ENCODE data around the gene BBX.

BBX gene

GRCh38 chr3:107596639-107597038 is 73.9 kb downstream of the BBX start:
- TF ChIP-seq TSHZ2 (CRISPR knock-in tag; IDR thresholded peaks at IDR 0.05): no peak
- no peak for TF ChIP-seq ZNF70 (CRISPR knock-in tag; IDR thresholded peaks at IDR 0.05)
- ATAC-seq: no peak

- no peak for TF ChIP-seq PPARA (CRISPR knock-in tag; IDR thresholded peaks at IDR 0.05; ENCODE audit: borderline replicate concordance)
- TF ChIP-seq POU6F1 (CRISPR knock-in tag; IDR thresholded peaks at IDR 0.05; ENCODE audit: borderline replicate concordance, low read depth): no peak
Observed at GRCh38 chr3:107598926-107599771, 76.4 kb downstream of the BBX start.

GRCh38 chr3:107599772-107600145 is 77.0 kb downstream of the BBX start:
- no peak; the same call in 1 of the 3 replicates for ATAC-seq
- TF ChIP-seq PATZ1 (CRISPR knock-in tag; IDR thresholded peaks at IDR 0.05; ENCODE audit: borderline replicate concordance) (no peak), TCF4 (CRISPR knock-in tag; IDR thresholded peaks at IDR 0.05; ENCODE audit: borderline replicate concordance) (no peak), SNAI2 (CRISPR knock-in tag; IDR thresholded peaks at IDR 0.05) (no peak), CSRNP3 (CRISPR knock-in tag; IDR thresholded peaks at IDR 0.05) (no peak), POU6F1 (CRISPR knock-in tag; IDR thresholded peaks at IDR 0.05; ENCODE audit: borderline replicate concordance, low read depth) (no peak), ZC3H10 (CRISPR knock-in tag; IDR thresholded peaks at IDR 0.05) (no peak), CREB5 (CRISPR knock-in tag; IDR thresholded peaks at IDR 0.05; ENCODE audit: low read depth) (no peak), GLIS3 (CRISPR knock-in tag; IDR thresholded peaks at IDR 0.05) (no peak), TSHZ2 (CRISPR knock-in tag; IDR thresholded peaks at IDR 0.05) (no peak), BACH2 (CRISPR knock-in tag; IDR thresholded peaks at IDR 0.05; ENCODE audit: borderline replicate concordance) (no peak), ESRRG (CRISPR knock-in tag; IDR thresholded peaks at IDR 0.05) (no peak)

More at GRCh38 chr3:107598926-107599771, 76.4 kb downstream of the BBX start:
- peak; percentile 96 for ATAC-seq

Data from SK-N-SH treated with all-trans-retinoic acid at 6 μM for 48 hours (cell line).